Measurements from ENCODE around the gene FMNL2.

The FMNL2 gene

DNA sequence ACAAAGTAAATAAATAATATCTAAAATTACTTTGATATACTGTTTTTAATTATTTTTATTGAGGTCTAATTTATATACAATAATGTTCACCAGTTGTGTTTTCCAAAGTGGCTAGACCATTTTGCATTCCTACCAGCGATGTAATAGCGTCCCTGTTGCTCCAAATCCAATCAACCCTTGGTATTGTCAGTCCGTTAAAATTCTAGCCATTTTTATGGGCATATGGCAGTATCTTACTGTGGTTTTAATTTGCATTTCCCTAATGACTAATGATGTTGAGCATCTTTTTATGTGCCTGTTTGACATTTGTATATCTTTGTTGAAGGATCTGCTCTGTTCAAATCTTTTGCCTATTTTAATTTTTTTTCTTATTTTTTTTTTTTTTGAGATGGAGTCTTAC, 197.3 kb downstream of the FMNL2 start:
- no peaks in the 10 kb centered on the region for H3K79me1 ChIP-seq (ENCODE audit: low read depth, low read length)
- no peak overlapping the region for H2BK5ac ChIP-seq (ENCODE audit: low read length)
- no CpG with 5 or more reads among the region's 3 CpGs for WGBS, 2 donors (ENCODE audit: extremely low coverage in 2 of 2, insufficient read length in 2 of 2, insufficient replicate concordance in 1 of 2)
- no peak overlapping the region for H3K14ac ChIP-seq (ENCODE audit: low read length)
- no peak overlapping the region for H2BK120ac ChIP-seq (ENCODE audit: low read depth, low read length)
- H3K4me2 ChIP-seq (ENCODE audit: insufficient read depth, low read length, poor library complexity, severe bottlenecking), result no peak overlapping the region
- no peak overlapping the region for H2AFZ ChIP-seq (ENCODE audit: low read length)
- H2AK5ac ChIP-seq (ENCODE audit: low read depth, low read length), result no peak overlapping the region
- H3K9me3 ChIP-seq (replicated peaks in 1 of 2; ENCODE audit: control insufficient read depth in 2 of 2, insufficient read depth in 1 of 2, low read depth in 1 of 2, low read length in 2 of 2), result no peaks in the 10 kb centered on the region
- no peak overlapping the region for H4K8ac ChIP-seq (ENCODE audit: low read depth, low read length)
- no peak for DNase-seq (ENCODE audit: low spot score)
- no peak overlapping the region for H4K91ac ChIP-seq (ENCODE audit: low read depth, low read length, poor library complexity)
- H3K27ac ChIP-seq (replicated peaks; ENCODE audit: low read length), result no peak overlapping the region
- no peak overlapping the region for H3K4ac ChIP-seq (ENCODE audit: low read length)
- no peak overlapping the region for H2BK15ac ChIP-seq (ENCODE audit: low read length)
- no peak overlapping the region for H3K4me3 ChIP-seq (ENCODE audit: low read length in 2 of 2)
- no peak overlapping the region for H3K23ac ChIP-seq (ENCODE audit: low read depth, low read length, poor library complexity)
- peaks cover 4 to 25% of the 10 kb centered on the region in 2 donors for H3K4me1 ChIP-seq (ENCODE audit: control insufficient read depth in 2 of 2, insufficient read depth in 1 of 2, low read depth in 1 of 2, low read length in 2 of 2)
- no peaks in the 10 kb centered on the region for H3K27me3 ChIP-seq (ENCODE audit: control insufficient read depth in 3 of 3, insufficient read depth in 3 of 3, low read depth in 1 of 3, low read length in 3 of 3)
- no peak overlapping the region for H2BK12ac ChIP-seq (ENCODE audit: low read length)
- no peak overlapping the region for H3K18ac ChIP-seq (ENCODE audit: low read length)
- peaks cover 0 to 6% of the 10 kb centered on the region in 2 donors for H3K36me3 ChIP-seq (replicated peaks in 1 of 2; ENCODE audit: control insufficient read depth in 2 of 2, insufficient read depth in 2 of 2, low read length in 2 of 2)
- H3K9ac ChIP-seq (ENCODE audit: low read depth, low read length, poor library complexity), result no peak overlapping the region

DNA sequence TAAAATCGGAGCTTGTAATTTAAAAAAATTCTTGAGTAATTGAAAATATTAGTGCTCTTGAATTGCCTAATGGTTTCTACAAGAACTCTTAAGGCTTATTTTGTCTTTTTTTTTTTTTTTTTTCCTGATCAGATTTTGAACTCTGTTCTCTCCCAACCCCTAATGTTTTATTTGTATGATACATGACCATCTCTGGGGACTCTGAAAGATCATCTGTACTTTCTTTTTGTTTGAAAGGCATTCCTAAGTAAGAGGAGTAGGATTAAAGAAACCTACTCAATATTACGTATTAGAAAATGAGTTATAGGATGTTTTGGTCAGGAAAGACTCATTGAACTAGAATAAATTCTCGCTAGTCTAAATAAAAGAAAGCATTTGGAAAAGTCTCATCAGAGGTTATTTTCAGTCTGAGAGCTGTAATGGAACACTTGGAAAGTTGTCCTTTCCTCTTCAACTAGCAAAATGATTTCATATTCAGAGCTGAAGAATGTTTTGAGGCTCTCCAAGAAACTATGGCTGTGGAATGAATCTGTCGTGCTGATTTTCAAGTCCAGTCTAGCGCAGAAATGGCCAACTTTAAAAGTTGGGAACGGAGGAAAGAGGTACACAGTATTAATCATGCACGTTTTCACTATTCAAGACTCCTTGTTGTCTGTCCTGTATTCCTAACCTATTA, 199.6 kb downstream of the FMNL2 start:
- no peak overlapping the region for H3K14ac ChIP-seq (ENCODE audit: low read length)
- no peak overlapping the region for H3K4me3 ChIP-seq (ENCODE audit: low read length in 2 of 2)
- no peaks in the 10 kb centered on the region for H3K9me3 ChIP-seq (replicated peaks in 1 of 2; ENCODE audit: control insufficient read depth in 2 of 2, insufficient read depth in 1 of 2, low read depth in 1 of 2, low read length in 2 of 2)
- no peak overlapping the region for H3K4me2 ChIP-seq (ENCODE audit: insufficient read depth, low read length, poor library complexity, severe bottlenecking)
- peaks cover 2 to 13% of the 10 kb centered on the region in 2 donors for H3K4me1 ChIP-seq (ENCODE audit: control insufficient read depth in 2 of 2, insufficient read depth in 1 of 2, low read depth in 1 of 2, low read length in 2 of 2)
- no peak overlapping the region for H3K23ac ChIP-seq (ENCODE audit: low read depth, low read length, poor library complexity)
- H2BK15ac ChIP-seq (ENCODE audit: low read length), result no peak overlapping the region
- H2BK5ac ChIP-seq (ENCODE audit: low read length), result no peak overlapping the region
- no CpG with 5 or more reads among the region's 7 CpGs for WGBS, 2 donors (ENCODE audit: extremely low coverage in 2 of 2, insufficient read length in 2 of 2, insufficient replicate concordance in 1 of 2)
- H4K91ac ChIP-seq (ENCODE audit: low read depth, low read length, poor library complexity), result no peak overlapping the region
- H3K9ac ChIP-seq (ENCODE audit: low read depth, low read length, poor library complexity), result no peak overlapping the region
- no peak overlapping the region for H3K27ac ChIP-seq (replicated peaks; ENCODE audit: low read length)
- H3K79me1 ChIP-seq (ENCODE audit: low read depth, low read length), result no peaks in the 10 kb centered on the region
- H3K18ac ChIP-seq (ENCODE audit: low read length), result no peak overlapping the region
- no peak overlapping the region for H4K8ac ChIP-seq (ENCODE audit: low read depth, low read length)
- H3K4ac ChIP-seq (ENCODE audit: low read length), result no peak overlapping the region
- H3K36me3 ChIP-seq (replicated peaks in 1 of 2; ENCODE audit: control insufficient read depth in 2 of 2, insufficient read depth in 2 of 2, low read length in 2 of 2), result peaks cover 0 to 6% of the 10 kb centered on the region in 2 donors
- H3K27me3 ChIP-seq (ENCODE audit: control insufficient read depth in 3 of 3, insufficient read depth in 3 of 3, low read depth in 1 of 3, low read length in 3 of 3), result no peaks in the 10 kb centered on the region
- H2AK5ac ChIP-seq (ENCODE audit: low read depth, low read length), result no peak overlapping the region
- no peak overlapping the region for H2BK12ac ChIP-seq (ENCODE audit: low read length)
- H2BK120ac ChIP-seq (ENCODE audit: low read depth, low read length), result no peak overlapping the region
- no peak for DNase-seq (ENCODE audit: low spot score)
- no peak overlapping the region for H2AFZ ChIP-seq (ENCODE audit: low read length)

DNA sequence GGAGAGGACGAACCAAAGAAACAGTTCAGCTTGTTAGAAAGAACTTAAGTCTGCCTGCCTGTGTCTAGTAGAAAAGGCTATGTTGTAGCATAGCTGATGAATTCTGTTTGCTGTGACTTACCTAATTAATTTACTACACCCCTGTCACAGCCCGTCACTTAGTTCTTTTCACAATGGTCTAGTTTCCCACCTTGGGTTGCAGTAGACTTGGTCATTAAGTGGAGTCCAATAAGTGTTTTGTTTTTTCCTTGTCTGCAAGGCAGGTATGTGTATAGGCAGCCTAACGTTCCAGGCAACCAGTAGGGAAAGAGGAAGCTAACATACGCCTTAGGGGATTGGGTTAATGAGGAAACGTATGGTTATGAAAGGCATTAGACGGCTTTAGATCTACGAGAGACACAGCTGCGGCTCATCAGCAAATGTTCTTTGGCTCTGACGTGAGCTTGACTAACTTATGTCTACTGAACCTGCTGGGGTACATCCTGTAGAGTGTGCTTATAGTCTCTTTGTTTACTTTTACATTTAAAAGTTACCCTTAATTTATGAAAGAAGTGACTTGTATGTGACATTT, 202.2 kb downstream of the FMNL2 start:
- Histone ChIP-seq H4K8ac (ENCODE audit: low read depth, low read length) (no peak overlapping the region), H2AFZ (ENCODE audit: low read length) (no peak overlapping the region), H2BK15ac (ENCODE audit: low read length) (no peak overlapping the region), H3K79me1 (ENCODE audit: low read depth, low read length) (no peaks in the 10 kb centered on the region), H3K4ac (ENCODE audit: low read length) (no peak overlapping the region), H2BK5ac (ENCODE audit: low read length) (no peak overlapping the region), H3K36me3 (replicated peaks in 1 of 2; ENCODE audit: control insufficient read depth in 2 of 2, insufficient read depth in 2 of 2, low read length in 2 of 2) (no peaks in the 10 kb centered on the region), H3K4me2 (ENCODE audit: insufficient read depth, low read length, poor library complexity, severe bottlenecking) (no peak overlapping the region), H3K27me3 (ENCODE audit: control insufficient read depth in 3 of 3, insufficient read depth in 3 of 3, low read depth in 1 of 3, low read length in 3 of 3) (no peaks in the 10 kb centered on the region), H3K23ac (ENCODE audit: low read depth, low read length, poor library complexity) (no peak overlapping the region), H3K9ac (ENCODE audit: low read depth, low read length, poor library complexity) (no peak overlapping the region), H3K4me1 (ENCODE audit: control insufficient read depth in 2 of 2, insufficient read depth in 1 of 2, low read depth in 1 of 2, low read length in 2 of 2) (peaks cover 2 to 9% of the 10 kb centered on the region in 2 donors), H3K4me3 (ENCODE audit: low read length in 2 of 2) (no peak overlapping the region), H3K14ac (ENCODE audit: low read length) (no peak overlapping the region), H3K18ac (ENCODE audit: low read length) (no peak overlapping the region), H2BK12ac (ENCODE audit: low read length) (no peak overlapping the region), H2BK120ac (ENCODE audit: low read depth, low read length) (no peak overlapping the region), H3K9me3 (replicated peaks in 1 of 2; ENCODE audit: control insufficient read depth in 2 of 2, insufficient read depth in 1 of 2, low read depth in 1 of 2, low read length in 2 of 2) (no peaks in the 10 kb centered on the region), H2AK5ac (ENCODE audit: low read depth, low read length) (no peak overlapping the region), H3K27ac (replicated peaks; ENCODE audit: low read length) (no peak overlapping the region), H4K91ac (ENCODE audit: low read depth, low read length, poor library complexity) (no peak overlapping the region)
- no peak for DNase-seq (ENCODE audit: low spot score)
- WGBS, 2 donors (ENCODE audit: extremely low coverage in 2 of 2, insufficient read length in 2 of 2, insufficient replicate concordance in 1 of 2), result no CpG with 5 or more reads among the region's 9 CpGs

DNA sequence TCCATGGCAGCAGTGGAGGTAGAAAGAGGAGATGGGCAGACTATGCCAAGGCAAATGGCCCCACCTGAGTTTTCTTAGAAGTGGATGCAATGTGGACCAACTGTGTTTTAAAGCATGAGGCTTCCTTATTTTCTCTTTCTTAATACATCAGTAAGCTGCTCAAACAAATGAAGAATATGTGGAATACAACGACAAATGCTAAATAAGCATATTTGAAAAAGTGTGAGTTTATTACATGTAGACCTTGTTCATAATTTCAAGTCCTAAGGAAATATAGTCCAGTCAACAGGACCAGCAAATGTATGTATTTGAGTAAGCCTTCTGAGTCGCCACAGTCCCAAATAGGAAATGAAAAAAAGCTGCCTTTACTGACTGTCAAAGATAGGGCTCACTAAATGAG, 204.4 kb downstream of the FMNL2 start:
- Histone ChIP-seq H2AK5ac (ENCODE audit: low read depth, low read length) (no peak overlapping the region), H3K4me1 (ENCODE audit: control insufficient read depth in 2 of 2, insufficient read depth in 1 of 2, low read depth in 1 of 2, low read length in 2 of 2) (peaks cover 13 to 19% of the 10 kb centered on the region in 2 donors), H3K36me3 (replicated peaks in 1 of 2; ENCODE audit: control insufficient read depth in 2 of 2, insufficient read depth in 2 of 2, low read length in 2 of 2) (peaks cover 0 to 7% of the 10 kb centered on the region in 2 donors), H3K27ac (replicated peaks; ENCODE audit: low read length) (no peak overlapping the region), H3K4me3 (ENCODE audit: low read length in 2 of 2) (no peak overlapping the region), H4K91ac (ENCODE audit: low read depth, low read length, poor library complexity) (no peak overlapping the region), H2AFZ (ENCODE audit: low read length) (no peak overlapping the region), H3K4ac (ENCODE audit: low read length) (no peak overlapping the region), H2BK15ac (ENCODE audit: low read length) (no peak overlapping the region), H3K4me2 (ENCODE audit: insufficient read depth, low read length, poor library complexity, severe bottlenecking) (no peak overlapping the region), H2BK5ac (ENCODE audit: low read length) (no peak overlapping the region), H2BK12ac (ENCODE audit: low read length) (no peak overlapping the region), H3K23ac (ENCODE audit: low read depth, low read length, poor library complexity) (no peak overlapping the region), H4K8ac (ENCODE audit: low read depth, low read length) (no peak overlapping the region), H3K79me1 (ENCODE audit: low read depth, low read length) (no peaks in the 10 kb centered on the region), H2BK120ac (ENCODE audit: low read depth, low read length) (no peak overlapping the region), H3K14ac (ENCODE audit: low read length) (no peak overlapping the region), H3K9ac (ENCODE audit: low read depth, low read length, poor library complexity) (no peak overlapping the region), H3K18ac (ENCODE audit: low read length) (no peak overlapping the region), H3K9me3 (replicated peaks in 1 of 2; ENCODE audit: control insufficient read depth in 2 of 2, insufficient read depth in 1 of 2, low read depth in 1 of 2, low read length in 2 of 2) (no peaks in the 10 kb centered on the region), H3K27me3 (ENCODE audit: control insufficient read depth in 3 of 3, insufficient read depth in 3 of 3, low read depth in 1 of 3, low read length in 3 of 3) (no peaks in the 10 kb centered on the region)
- no CpG with 5 or more reads among the region's 2 CpGs for WGBS, 2 donors (ENCODE audit: extremely low coverage in 2 of 2, insufficient read length in 2 of 2, insufficient replicate concordance in 1 of 2)
- DNase-seq (ENCODE audit: low spot score), result no peak
